GM12875 (cell line): ENCODE data around the gene DACT3.

Experiments
- H3K4me3 ChIP-seq: one replicate; pipeline ENCODE4 v1.5.1; 2011; ENCODE audit warnings: low read depth, low read length, control low read depth
- CTCF ChIP-seq: IDR thresholded peaks from 2 replicates; pipeline ENCODE4 v1.5.1; 2011; ENCODE audit warnings: low read depth, mild to moderate bottlenecking, control low read depth, inconsistent platforms, low read length, moderate library complexity, borderline replicate concordance; ENCODE audit not compliant: insufficient read depth

The DACT3 gene

DNA sequence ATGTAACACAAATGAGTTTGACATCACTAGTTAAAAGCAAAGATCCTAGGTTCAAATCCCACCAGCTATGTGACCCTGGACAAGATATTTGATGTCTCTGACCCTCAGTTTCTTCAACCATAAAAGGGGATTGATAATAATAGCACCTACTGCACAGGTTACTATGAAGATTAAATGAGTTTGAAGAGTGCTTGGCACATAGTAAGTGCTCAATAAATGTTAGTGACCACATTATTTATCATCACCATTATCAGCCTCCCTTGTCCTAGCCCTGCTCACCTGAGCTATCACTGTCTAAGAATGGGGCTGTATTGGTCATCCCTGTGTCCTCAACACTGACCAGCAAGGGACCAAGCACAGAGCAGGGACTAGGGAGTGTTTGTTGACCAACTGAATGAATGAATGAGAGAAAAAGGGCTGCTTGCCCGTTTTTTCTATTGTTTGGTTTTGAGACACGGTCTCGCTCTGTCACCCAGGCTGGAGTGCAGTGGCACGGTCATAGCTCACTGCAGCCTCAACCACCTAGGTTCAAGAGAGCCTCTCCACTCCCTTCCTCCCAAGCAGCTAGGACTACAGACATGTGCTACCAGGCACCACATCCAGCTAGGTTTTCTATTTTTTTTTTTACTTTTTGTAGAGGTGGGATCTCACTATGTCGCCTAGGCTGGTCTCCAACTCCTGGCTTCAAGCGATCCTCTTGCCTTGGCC, 26.6 kb upstream of the DACT3 start:
- H3K4me3 ChIP-seq, result no peak overlapping the region
- no peak for TF ChIP-seq CTCF

- H3K4me3 ChIP-seq, result no peak overlapping the region
- no peak for TF ChIP-seq CTCF
Observed at GRCh38 chr19:46685189-46685588, 24.2 kb upstream of the DACT3 start.

- no peak overlapping the region for H3K4me3 ChIP-seq
- no peak for TF ChIP-seq CTCF
Observed at GRCh38 chr19:46678110-46678732, 17.2 kb upstream of the DACT3 start.

DNA sequence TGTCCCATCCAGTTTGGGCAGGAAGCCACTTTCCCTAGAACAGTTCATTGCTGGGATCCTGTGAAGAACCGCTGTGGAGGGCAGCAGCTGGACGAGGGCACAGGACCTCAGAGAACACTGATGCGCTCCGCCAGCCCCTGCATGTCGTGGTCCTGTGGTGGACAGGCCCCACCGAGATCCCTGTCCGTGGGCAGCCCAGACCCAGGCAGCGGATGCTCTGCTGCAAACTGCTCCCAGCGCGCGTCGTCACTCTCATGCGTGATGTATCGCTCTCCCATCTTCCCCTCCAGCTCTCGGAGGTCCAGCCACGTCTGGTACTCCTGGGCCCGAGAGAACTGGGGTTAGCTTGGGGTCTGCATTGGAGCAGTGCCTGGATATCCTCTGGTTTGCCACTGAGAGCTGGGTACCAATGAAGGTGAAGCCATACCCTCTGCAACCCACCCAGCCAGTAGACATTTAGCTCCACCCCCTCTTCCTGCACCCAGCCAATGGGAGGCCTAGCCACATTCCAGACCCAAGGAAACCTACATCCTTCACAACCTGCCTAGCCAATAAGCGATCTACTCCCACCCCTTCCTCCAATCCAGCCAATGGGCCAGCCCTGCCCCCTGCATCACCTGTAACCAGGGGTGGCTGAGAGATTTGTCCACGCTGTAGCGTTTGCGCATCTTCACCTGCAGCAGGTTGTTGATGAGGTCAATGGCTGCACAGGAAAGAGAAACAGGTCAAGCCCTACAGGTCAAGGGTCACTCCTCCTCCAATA, 13.6 kb upstream of the DACT3 start:
- no peak for TF ChIP-seq CTCF

GRCh38 chr19:46670813-46671212, 9.8 kb upstream of the DACT3 start:
- TF ChIP-seq CTCF, result no peak
- no peak overlapping the region for H3K4me3 ChIP-seq

More for the DNA sequence above, 13.6 kb upstream of the DACT3 start:
- H3K4me3 ChIP-seq, result no peak overlapping the region

- no peak for TF ChIP-seq CTCF
- H3K4me3 ChIP-seq, result no peak overlapping the region
Observed at GRCh38 chr19:46668662-46669061, 7.7 kb upstream of the DACT3 start.
